ENCODE results near the gene ZNF584.

ZNF584 gene

DNA sequence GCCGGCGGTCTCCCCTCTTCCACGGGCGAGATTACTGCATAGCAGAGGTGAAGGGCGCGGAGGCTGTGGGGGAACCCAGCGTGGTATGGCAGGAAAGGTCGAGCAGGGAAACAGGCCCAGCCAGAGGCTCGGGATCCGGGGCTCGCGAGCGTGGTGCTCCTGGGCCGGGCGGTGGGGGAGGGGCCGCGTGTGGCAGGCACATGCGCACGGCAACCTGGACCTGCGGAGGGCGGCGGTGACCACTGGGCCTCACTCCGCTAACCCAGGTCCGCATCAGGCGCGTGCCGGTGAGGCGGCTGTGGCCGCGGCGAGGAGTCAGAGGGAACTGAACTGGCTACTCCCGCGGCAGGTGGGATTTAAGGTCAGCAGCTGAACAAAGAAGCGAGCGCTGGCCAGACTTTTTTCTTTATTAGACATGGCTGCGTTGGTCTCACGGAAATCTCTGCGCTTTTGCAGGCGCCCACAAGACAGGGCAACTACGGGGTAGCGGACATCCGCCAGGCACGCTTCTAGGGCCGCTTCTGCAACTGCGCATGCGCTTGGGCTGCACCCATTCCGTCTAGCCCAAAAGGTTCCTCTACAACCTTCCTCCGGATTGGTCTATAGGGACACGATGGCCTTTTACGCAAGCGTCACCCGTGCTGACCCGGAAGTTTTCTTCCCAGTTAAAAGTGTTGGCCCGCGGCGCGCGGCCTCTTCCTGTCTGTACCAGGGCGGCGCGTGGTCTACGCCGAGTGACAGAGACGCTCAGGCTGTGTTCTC lies 21.7 kb upstream of the ZNF584 start, which contains the start of gene RPS5:
RPS5 (plus strand) TSS at position 694 of the 762 bp plus-strand sequence. CDS start 869 bp downstream, outside the sequence.
- DNase-seq = peak; percentile 99

DNA sequence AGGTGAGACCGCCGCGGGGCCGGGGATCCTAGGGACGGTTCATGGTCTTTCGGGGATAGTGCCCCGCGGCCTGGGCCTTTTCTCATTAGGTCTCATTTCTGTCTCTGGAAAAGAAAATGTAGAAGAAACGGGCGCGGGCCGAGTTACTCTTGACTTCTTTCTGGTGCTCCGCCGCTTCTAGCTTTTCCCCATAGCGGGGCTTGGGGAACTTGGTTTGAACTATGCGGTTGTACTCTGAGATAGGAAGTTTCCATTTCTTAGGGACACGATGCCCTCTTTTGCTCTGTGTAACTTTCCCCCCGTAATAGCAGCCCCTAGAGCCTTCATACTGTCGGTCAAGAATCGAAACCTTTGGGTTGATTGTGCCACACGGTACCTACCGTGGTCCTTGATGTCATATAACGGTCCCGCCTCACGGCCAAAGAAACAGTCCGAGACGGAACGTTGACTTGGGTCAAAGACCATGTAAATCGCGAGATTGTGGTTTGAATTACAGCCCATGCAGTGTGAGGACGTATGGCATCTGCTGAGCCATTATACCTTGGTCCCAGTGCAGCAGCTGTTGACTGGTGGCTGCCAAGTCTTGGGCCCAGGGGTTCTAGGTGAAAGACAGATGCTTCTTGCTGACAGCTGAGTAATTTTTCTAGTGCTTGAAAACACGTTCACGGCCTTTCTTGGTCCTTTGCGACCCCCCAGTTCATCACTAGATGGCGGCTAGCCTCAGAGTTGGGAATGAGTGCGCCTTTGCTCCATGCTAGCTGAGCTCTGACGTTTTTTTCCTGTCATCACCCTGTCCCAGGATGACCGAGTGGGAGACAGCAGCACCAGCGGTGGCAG lies 20.9 kb upstream of the ZNF584 start:
- DNase-seq = peak; percentile 54

DNA sequence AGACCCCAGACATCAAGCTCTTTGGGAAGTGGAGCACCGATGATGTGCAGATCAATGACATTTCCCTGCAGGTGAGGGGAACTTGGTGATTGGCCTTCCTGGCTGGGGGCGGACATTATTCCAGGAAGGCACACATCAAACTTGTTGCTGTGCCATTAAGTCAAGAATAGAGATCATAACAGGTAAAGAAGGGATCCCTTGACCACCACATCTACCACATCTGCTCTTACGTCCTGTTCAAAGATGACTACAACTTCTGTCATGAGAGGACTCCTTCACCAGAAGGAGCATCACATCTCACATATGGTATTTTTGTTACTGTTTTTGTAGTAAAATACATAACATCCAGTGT lies 20.3 kb upstream of the ZNF584 start:
- no peak for DNase-seq

DNA sequence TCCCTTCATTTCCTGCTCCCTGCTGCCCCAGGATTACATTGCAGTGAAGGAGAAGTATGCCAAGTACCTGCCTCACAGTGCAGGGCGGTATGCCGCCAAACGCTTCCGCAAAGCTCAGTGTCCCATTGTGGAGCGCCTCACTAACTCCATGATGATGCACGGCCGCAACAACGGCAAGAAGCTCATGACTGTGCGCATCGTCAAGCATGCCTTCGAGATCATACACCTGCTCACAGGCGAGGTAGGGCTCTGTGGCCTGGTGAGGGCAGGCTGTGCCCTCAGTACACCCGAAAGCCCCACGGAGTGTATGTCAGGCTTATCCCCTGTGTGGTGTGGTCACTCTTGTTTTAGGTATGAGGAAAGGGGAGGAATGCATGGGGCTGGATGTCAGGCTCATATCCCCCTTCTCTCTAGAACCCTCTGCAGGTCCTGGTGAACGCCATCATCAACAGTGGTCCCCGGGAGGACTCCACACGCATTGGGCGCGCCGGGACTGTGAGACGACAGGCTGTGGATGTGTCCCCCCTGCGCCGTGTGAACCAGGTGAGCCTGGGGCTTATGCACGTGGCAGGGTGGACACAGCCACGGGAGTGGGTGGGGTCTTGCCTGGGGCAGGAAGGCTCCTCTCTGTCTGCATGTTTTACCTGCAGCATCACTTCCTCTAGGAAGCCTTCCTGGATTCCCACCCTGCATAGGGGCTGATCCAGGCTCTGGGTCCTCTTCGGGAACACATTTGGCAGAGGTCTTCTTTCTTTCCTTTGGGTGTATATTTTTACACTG lies 15.3 kb upstream of the ZNF584 start:
- DNase-seq = no peak

DNA sequence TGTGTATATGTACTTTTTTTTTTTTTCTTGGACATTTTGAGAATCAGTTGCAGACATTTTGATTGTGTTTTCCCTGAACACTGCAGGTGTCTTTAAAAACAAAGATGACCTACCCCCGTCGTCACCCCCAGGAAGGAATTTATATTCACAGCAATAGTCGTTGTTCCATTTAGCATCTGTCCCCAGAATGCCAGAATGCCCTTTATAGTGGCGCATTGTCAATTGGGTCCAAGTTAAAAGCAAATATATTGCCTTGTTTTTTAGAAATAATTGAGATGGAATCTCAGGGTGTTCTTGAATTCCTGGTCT lies 14.8 kb upstream of the ZNF584 start:
- no peak for DNase-seq

DNA sequence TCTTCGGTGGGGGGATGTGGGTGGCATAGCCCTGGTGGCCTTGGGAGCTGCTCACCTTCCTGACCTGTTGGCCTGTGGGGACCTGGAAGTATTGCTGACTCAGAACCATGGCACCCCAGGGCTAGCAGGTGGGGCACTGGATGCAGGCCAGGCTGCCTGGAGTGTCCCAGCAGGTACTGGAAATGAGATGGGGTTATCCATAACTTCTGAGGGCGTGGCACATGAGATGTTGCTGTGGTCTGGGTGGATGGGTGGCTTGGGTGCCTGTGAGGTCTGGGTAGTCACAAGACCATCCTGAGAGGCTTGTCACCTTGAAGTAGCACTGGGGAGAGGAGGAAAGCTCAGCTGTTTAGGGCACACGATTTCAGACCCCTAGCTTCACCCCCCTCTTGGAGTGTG lies 13.6 kb upstream of the ZNF584 start:
- no peak for DNase-seq

DNA sequence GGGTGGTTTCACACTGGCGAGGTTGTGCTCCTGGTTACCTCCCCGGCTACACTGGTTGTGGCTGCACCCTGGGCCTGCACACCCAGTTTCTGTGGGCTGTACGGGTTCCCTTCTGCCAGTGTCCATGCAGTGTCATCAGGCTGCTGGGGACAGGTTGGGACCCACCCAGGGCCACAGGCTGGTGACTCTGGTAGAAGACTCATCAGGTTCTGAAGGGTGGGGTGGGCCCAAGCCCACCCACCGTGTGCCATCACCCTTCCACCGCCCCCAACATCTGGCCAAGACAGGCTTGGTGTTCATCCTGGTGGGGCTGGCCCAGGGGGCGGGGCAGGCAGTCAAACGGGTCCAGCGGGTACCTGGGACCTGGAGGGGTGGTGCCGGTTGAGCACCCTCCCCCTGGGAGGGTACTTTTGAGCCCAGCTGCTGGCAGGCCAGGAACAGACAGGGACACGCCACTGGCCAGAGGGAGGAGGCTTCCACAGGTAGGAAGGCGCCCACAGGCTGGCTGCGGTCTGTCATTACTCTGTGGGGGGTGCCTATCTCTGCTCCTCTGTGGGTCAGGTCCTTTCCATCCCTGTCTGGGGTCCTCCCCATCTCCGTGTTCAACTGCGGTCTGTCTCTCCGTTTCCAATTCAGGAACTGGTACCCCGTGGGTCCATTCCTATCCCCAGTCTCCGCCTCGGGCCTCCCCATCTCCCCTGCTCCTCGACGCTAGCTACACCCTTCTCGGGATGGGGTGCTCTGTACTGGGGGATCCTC lies 13.1 kb upstream of the ZNF584 start, which contains the start of gene RNF225:
RNF225 (plus strand) TSS at position 437 of the 759 bp plus-strand sequence. CDS start 434 bp downstream, outside the sequence.
- DNase-seq = no peak

DNA sequence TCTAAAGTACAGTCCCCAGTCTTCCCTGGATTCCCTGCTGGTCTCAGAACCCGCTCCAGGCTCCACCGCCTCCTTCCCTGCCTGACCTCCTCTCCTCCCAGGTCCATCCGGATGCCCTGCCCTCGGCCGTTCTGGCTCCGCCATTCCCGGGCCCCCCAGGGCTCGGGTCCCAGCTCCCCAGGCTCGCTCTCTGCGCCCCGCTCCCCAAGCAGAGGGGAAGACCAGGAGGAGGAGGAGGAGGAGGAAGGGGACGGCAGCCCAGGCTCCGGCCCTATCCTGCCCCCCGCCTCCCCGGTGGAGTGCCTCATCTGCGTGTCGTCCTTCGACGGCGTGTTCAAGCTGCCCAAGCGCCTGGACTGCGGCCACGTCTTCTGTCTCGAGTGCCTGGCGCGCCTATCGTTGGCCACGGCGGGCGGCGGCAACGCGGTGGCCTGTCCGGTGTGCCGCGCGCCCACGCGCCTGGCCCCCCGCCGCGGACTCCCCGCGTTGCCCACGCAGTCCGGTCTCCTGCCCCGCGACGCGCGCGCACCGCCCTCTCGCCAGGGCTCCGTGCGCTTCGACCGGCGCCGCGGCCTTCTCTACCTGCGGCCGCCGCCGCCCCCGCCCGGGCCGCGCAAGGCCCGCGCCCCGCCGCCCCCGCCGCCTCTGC lies 12.3 kb upstream of the ZNF584 start:
- no peak for DNase-seq

DNA sequence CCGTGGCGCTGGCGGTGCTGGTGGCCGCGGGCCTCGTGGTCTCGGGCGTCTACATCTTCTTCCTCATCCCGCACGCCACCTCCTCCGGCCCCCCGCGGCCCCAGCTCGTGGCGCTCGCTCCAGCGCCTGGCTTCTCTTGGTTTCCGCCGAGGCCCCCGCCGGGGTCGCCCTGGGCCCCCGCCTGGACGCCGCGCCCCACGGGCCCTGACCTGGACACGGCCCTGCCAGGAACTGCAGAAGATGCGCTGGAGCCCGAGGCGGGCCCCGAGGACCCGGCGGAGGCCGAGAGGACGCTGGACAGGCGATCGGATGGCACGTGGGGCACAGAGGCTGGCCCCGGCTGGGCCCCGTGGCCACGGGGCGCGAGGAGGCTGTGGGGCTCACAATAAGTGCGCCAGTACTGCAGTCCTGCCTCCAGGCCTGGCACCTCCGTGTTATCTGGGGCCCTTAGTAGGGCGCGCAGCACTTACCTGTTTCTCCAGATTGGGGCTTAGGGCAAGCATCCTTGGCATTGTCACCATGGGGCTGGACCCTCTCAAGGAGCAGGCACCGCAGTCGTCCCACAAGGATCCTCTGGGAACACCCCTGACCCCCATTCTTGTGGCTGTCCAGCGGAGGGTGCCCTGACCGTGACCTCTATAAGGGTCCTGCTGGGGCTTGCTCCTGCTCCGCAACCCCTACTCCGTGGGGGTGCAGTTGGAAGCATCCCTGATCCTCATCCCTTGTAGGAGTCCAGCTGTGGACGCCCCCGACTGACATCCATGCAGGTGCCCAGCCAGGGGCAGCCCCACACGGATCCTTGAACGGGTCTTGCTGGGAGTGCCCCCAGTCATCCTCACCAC lies 11.5 kb upstream of the ZNF584 start:
- no peak for DNase-seq

DNA sequence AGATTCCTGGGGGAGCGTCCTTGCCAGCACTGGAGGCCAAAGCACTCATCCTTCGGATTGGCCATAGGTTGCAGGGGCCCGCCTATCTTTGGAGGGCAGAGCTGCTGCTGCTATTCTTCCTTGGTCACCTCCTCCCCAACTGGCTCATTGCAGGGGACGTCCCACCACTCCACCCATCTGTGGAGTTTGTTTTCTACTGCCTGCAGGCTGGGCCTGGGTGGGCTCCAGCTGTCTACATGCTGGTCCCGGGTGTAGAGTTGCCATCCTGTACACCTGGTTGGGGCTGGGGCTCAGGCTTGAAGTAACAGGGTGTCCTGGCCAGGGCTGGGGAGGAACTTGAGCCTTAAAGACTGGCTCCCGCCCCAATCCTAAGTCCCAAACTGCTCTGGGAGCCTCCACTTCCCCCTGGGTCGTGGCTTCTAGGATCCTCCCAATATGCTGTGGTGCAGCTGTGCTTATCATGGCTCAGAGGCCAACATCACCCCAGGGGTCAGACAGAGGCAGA lies 10.9 kb upstream of the ZNF584 start:
- no peak for DNase-seq

DNA sequence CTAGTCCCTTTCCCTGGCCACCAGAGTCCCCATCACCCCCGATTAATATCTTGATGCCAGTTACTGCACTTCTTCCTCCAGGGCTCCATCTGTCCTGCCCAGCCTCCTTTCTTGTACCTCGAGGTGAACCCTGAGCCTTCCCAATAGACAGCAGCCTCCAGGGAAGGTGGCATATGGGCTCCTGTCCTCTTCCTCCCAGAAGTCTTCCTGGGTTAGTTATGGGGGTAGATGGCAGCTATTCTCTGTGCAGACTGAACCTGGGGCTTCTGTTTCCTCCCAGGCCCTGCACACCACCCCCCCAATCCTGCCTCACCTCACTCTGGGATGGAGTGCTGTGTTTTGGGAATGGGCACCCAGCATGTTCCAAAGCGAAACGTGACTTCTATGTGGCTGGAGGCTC lies 10.4 kb upstream of the ZNF584 start:
- DNase-seq = no peak

DNA sequence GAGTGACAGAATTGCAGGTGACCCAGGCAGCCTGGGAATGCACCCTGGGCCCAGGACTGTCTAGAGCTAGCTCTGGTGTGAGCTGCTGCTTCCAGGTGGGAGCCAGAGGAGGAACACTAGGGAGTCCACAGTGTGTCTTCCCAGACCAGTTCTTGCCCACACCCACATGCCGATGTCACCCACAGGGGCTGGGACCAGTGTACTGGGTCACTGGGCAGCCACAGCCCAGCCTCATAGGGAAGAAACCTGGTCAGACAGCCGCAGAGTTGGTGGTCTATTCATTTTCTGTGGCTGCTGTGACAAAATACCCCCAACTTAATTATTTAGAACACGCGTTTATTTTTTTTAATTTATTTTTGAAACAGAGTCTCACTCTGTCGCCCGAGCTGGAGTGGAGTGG lies 9.9 kb upstream of the ZNF584 start:
- no peak for DNase-seq

DNA sequence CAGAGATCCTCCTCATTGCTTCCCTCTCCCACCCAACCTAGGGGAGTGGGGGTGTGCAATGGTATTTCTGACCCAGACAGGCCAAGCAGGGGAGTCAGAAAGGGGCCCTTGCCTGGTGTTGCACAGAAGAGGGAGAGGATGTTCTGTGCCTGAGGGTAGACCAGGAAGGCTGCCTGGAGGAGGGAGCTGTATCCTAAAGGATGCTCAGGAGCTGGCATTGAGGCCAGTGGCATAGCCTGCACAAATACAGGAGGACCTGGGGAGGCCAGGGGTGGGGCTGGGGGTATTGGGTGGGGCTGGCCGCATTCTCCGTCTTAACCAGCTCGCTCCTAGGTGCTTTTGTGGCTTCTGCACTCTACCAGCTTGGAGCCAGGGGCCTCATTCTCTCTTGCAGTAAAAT lies 8.5 kb upstream of the ZNF584 start:
- DNase-seq = no peak

DNA sequence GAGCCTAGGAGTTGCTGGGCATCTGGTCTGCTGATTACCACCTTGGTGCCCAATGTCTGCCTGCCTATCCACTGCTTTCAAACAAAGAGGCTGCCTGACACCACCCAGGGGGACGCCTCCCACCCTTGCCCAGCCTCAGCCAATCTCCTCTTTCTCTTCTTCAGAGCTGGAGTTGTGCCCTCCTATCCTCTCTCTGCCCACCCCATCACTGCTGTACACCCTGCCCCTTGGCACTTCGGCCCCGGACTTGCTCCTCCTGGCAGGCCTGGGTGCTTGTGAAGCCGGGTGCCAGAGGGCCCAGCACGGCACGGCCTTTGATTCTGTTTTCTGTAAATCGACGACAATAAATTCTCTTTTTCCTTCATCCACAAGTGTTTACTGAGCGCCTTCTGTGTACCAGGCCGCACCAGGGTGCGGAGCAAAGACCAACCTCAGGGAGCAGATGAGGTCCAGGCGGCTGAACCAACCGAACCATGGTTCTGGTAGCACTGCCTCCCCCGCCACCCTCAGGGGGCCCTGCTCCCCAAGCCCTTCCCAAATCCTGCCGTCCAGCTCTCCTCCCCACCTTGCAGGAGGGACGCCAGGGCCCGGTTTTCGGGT lies 8.0 kb upstream of the ZNF584 start:
- no peak for DNase-seq

DNA sequence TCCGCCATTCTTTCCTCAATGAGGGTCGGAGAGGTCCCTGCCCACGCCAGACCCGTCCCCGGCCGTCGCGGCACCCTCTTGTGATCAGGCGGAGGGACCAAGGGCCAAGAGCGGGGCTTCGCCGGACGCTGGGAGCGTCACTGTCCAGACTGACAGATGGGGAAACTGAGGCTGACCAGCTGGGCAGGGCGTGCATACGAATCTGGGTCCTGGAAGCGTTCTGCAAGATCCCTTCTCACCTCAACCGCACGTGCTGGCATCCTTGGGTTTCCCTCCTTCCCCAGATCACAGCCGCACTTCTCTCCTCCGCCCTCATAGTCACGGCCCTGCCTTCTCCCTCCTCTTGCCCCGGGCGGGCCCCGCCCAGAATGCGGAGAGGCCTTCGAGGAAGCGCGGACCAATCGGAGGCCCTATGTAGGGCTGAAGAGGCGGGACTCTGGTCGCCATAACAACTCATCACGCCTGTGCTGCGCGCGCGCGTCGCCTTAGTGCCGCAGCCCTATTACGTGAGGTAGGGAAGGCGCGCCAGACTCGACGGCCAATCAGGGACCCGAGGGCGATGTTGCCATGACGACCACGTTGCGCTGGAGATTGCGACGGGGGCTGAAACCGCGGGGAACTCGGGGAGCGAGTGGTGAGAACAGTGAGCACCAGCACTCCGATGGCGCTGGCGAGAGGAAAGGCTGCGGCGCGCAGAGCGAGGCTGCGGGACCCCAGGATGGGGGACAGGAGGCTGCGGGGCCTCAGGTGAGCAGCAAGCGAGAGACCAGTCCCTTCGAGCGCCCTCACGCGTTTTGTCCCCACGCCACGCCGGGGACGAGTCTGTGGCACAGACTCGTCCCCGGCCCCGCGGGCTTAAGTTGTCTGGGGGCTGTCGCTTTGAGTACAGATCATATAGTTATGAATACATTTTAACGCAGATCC lies 7.3 kb upstream of the ZNF584 start:
- DNase-seq = peak; percentile 100

DNA sequence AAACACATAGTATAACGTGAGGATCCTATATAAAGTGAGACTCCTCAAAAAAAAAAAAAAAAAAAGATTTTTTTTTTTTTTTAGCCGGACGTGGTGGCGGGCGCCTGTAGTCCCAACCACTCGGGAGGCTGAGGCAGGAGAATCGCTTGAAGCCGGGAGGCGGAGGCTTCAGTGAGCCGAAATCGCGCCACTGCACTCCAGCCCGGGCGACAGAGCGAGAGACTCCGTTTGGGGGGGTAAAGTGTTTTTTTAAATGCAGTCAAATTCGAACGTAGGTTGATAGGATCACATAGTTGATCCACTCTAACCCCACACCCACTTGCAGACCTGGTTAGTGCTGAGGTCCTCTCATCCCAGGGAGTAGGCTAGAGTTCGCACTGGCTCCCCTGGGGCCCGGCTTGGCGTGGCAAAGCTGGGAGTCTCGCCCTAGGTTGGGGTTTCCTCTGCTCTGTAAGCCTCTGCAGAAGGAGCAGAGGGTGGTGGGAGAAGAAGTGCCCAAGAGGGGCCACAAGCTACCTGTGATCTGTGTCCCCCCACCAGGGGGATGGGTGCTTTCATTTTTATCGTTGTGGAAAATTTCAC lies 6.5 kb upstream of the ZNF584 start:
- no peak for DNase-seq

DNA sequence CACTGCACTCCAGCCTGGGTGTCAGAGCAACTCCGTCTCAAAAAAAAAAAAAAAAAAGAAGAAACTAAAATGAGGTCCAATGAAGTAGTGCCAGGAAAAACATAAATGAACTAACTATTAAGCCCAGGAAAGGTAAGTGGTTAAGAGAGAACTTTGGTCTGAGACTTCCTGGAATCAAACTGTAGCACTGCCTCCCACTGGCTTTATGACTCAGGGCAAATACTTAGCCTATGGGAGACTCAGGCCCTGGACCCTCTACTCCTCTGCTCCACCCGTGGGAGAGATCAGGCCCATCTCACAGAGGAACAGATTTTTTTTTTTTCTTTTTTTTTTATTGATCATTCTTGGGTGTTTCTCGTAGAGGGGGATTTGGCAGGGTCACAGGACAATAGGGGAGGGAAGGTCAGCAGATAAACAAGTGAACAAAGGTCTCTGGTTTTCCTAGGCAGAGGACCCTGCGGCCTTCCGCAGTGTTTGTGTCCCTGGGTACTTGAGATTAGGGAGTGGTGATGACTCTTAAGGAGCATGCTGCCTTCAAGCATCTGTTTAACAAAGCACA lies 4.5 kb upstream of the ZNF584 start:
- peak; percentile 61 for DNase-seq

DNA sequence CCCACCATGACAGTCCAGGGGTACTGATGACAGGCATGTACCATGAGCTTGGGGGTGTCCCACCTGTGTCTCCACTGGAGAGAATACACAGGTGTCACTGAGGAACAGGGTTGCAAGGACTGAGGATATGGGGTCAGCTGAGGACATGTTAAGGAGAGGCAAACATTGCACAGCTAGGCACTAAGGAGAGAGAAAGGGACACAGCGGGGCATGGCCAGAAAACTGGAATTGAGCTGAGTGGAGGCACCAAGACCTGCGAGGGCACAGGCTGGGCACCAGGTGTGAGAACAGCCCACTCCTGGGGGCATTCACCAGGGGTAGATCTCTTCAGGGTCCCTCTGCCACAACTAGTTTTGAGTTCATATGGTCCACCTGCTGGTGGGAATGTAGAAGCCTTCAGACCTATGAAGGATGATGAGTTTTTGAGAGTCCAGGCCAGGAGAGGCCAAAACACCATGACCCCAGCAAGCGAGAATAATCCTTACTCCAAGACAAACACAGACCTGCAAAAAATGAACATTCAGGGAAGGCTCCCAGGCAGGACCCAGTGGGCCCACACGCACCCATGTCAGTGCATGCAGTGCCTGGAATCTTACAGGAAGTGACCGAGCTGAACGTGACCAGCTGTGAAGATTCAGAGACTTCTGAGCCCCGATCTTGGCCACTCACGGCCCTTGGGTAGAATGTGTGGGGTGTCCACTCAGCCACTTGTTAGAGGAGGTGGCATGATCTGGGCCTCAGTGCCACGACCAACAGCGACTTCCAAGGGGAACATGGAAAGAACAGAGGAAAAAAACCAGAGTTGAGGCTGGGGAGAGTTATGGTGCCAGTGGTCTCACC lies 1.4 kb upstream of the ZNF584 start:
- DNase-seq = peak; percentile 63
